GM19438 (cell line): ENCODE data around the gene ZSCAN5B.
A peak's percentile ranks its signal among the peaks of the same experiment; 100 is the strongest.

Experiments used
- ATAC-seq: cut with Tn5 transposase; IDR thresholded peaks from one replicate; pipeline ENCODE4 v1.9.1; 2021; ENCODE audit warnings: low read depth; ENCODE audit not compliant: unreplicated experiment

The ZSCAN5B gene

GRCh38 chr19:56146904-56147303 lies 50.7 kb downstream of the ZSCAN5B start:
- ATAC-seq: no peak

- no peak for ATAC-seq
Observed at GRCh38 chr19:56145698-56146097, 51.9 kb downstream of the ZSCAN5B start.

- ATAC-seq: no peak
Observed at GRCh38 chr19:56144831-56145230, 52.8 kb downstream of the ZSCAN5B start.

GRCh38 chr19:56144376-56144775 lies 53.2 kb downstream of the ZSCAN5B start:
- no peak for ATAC-seq

- no peak for ATAC-seq
Observed at GRCh38 chr19:56142897-56143434, 54.6 kb downstream of the ZSCAN5B start.

- ATAC-seq: no peak
Observed at GRCh38 chr19:56142087-56142787, 55.3 kb downstream of the ZSCAN5B start.

GRCh38 chr19:56141417-56141993 lies 56.1 kb downstream of the ZSCAN5B start:
- ATAC-seq: no peak

GRCh38 chr19:56140583-56141416 lies 56.8 kb downstream of the ZSCAN5B start, which contains the start of gene ZNF444:
Gene ZNF444 (plus strand): TSS chr19:56141287. CDS start chr19:56146912, 5,625 bp downstream.
- peak; percentile 75 for ATAC-seq

- no peak for ATAC-seq
Observed at GRCh38 chr19:56139847-56140582, 57.6 kb downstream of the ZSCAN5B start.
